H9 (cell line): ENCODE data around the gene FAM177B. TPM values are rescaled to one million over a fixed set of nuclear protein-coding genes. Genes with fewer than 3 reads are reported as not detected.

ENCODE experiments used
- DNase-seq: peaks from one replicate; pipeline ENCODE4 v3.0.0-alpha.2; 2017
- H2AFZ ChIP-seq: one replicate; pipeline ENCODE4 v1.6.1; 2013; ENCODE audit warnings: mild to moderate bottlenecking, low read length, control low read depth, moderate library complexity
- H2AK5ac ChIP-seq: 2 replicates; pipeline ENCODE4 v1.6.1; 2013; ENCODE audit warnings: low read length, control low read depth, mixed read lengths; ENCODE audit not compliant: insufficient read length
- H2BK120ac ChIP-seq: one replicate; pipeline ENCODE4 v1.6.1; 2013; ENCODE audit warnings: low read depth, mild to moderate bottlenecking, low read length, control low read depth, inconsistent platforms; ENCODE audit not compliant: poor library complexity, severe bottlenecking
- H2BK12ac ChIP-seq: 2 replicates; pipeline ENCODE4 v1.6.1; 2013; ENCODE audit warnings: low read length, control low read depth, mixed read lengths, low read depth; ENCODE audit not compliant: insufficient read length
- H2BK15ac ChIP-seq: 2 replicates; pipeline ENCODE4 v1.6.1; 2013; ENCODE audit warnings: low read depth, low read length, control low read depth
- H2BK20ac ChIP-seq: one replicate; pipeline ENCODE4 v1.6.1; 2013; ENCODE audit warnings: low read depth, mild to moderate bottlenecking, low read length, control low read depth, inconsistent platforms; ENCODE audit not compliant: poor library complexity, severe bottlenecking
- H2BK5ac ChIP-seq: 2 replicates; pipeline ENCODE4 v1.6.1; 2013; ENCODE audit warnings: low read length, control low read depth, mixed read lengths; ENCODE audit not compliant: insufficient read length
- H3K14ac ChIP-seq: 2 replicates; pipeline ENCODE4 v1.6.1; 2013; ENCODE audit warnings: low read length, control low read depth; ENCODE audit not compliant: insufficient read depth
- H3K18ac ChIP-seq: 2 replicates; pipeline ENCODE4 v1.6.1; 2013; ENCODE audit warnings: low read depth, mild to moderate bottlenecking, mixed read lengths, low read length, control low read depth; ENCODE audit not compliant: insufficient read length
- H3K23ac ChIP-seq: 2 replicates; pipeline ENCODE4 v1.6.1; 2013; ENCODE audit warnings: low read length, control low read depth, mixed read lengths, low read depth; ENCODE audit not compliant: insufficient read length
- H3K23me2 ChIP-seq: 2 replicates; pipeline ENCODE4 v1.6.1; 2013; ENCODE audit warnings: low read depth, mild to moderate bottlenecking, mixed read lengths, low read length, control low read depth; ENCODE audit not compliant: insufficient read length, poor library complexity, severe bottlenecking
- H3K27ac ChIP-seq: 2 replicates; pipeline ENCODE4 v1.5.1; 2013; ENCODE audit warnings: low read length, control low read depth, mixed read lengths, low read depth; ENCODE audit not compliant: insufficient read length
- H3K27me3 ChIP-seq: 2 replicates; pipeline ENCODE4 v1.6.1; 2013; ENCODE audit warnings: low read length, control low read depth, inconsistent platforms; ENCODE audit not compliant: insufficient read depth
- H3K4ac ChIP-seq: 2 replicates; pipeline ENCODE4 v1.6.1; 2013; ENCODE audit warnings: low read depth, mild to moderate bottlenecking, control low read depth, inconsistent platforms, low read length, moderate library complexity
- H3K4me1 ChIP-seq: 2 replicates; pipeline ENCODE4 v1.6.1; 2013; ENCODE audit warnings: low read length, control low read depth, inconsistent platforms; ENCODE audit not compliant: insufficient read depth
- H3K4me2 ChIP-seq: 2 replicates; pipeline ENCODE4 v1.6.1; 2013; ENCODE audit warnings: low read length, control low read depth, mixed read lengths; ENCODE audit not compliant: insufficient read length, insufficient read depth
- H3K56ac ChIP-seq: 2 replicates; pipeline ENCODE4 v1.6.1; 2013; ENCODE audit warnings: low read depth, mild to moderate bottlenecking, mixed read lengths, low read length, control low read depth; ENCODE audit not compliant: insufficient read length
- H3K79me1 ChIP-seq: 2 replicates; pipeline ENCODE4 v1.6.1; 2013; ENCODE audit warnings: low read depth, mild to moderate bottlenecking, moderate library complexity, low read length, control low read depth, inconsistent platforms; ENCODE audit not compliant: insufficient read depth, poor library complexity, severe bottlenecking
- H3K79me2 ChIP-seq: 2 replicates; pipeline ENCODE4 v1.6.1; 2013; ENCODE audit warnings: low read length, control low read depth, inconsistent platforms; ENCODE audit not compliant: insufficient read depth
- H3K9ac ChIP-seq: 2 replicates; pipeline ENCODE4 v1.6.1; 2013; ENCODE audit warnings: low read length, control low read depth, mixed read lengths; ENCODE audit not compliant: insufficient read length; ENCODE audit errors: extremely low read depth
- H3K9me3 ChIP-seq: one replicate; pipeline ENCODE4 v1.6.1; 2013; ENCODE audit warnings: low read depth, low read length, inconsistent platforms; ENCODE audit not compliant: control insufficient read depth
- H3T11ph ChIP-seq: one replicate; pipeline ENCODE4 v1.6.1; 2013; ENCODE audit warnings: mild to moderate bottlenecking, low read length, control low read depth, inconsistent platforms
- H4K20me1 ChIP-seq: one replicate; pipeline ENCODE4 v1.6.1; 2013; ENCODE audit not compliant: control insufficient read depth, insufficient read length, insufficient read depth
- H4K5ac ChIP-seq: 2 replicates; pipeline ENCODE4 v1.6.1; 2013; ENCODE audit warnings: low read depth, mild to moderate bottlenecking, mixed read lengths, low read length, control low read depth; ENCODE audit not compliant: insufficient read length
- H4K8ac ChIP-seq: replicated peaks from 2 replicates; pipeline ENCODE4 v1.6.1; 2013; ENCODE audit warnings: low read length, control low read depth, mixed read lengths, low read depth; ENCODE audit not compliant: insufficient read length
- H4K91ac ChIP-seq: 2 replicates; pipeline ENCODE4 v1.6.1; 2013; ENCODE audit warnings: low read depth, mild to moderate bottlenecking, moderate library complexity, mixed read lengths, low read length, control low read depth; ENCODE audit not compliant: insufficient read length
- H3K27ac Mint-ChIP-seq, 3 experiments: 2 replicates in 2 of 3; 3 replicates in 1 of 3; pipeline ENCODE4 v1.8.0; 2020 to 2021; ENCODE audit warnings: mixed read lengths in 3 of 3, mild to moderate bottlenecking in 1 of 3, moderate library complexity in 1 of 3
- H3K27me3 Mint-ChIP-seq: 2 replicates; pipeline ENCODE4 v1.8.0; 2021; ENCODE audit warnings: low read depth, mild to moderate bottlenecking, moderate library complexity, mixed read lengths
- H3K36me3 Mint-ChIP-seq, 3 experiments: 2 replicates in 2 of 3; 3 replicates in 1 of 3; pipeline ENCODE4 v1.8.0; 2020 to 2021; ENCODE audit warnings: low read depth in 3 of 3, mixed read lengths in 3 of 3; ENCODE audit not compliant: insufficient read depth in 1 of 3
- H3K4me1 Mint-ChIP-seq, 2 experiments: 2 replicates each; pipeline ENCODE4 v1.8.0; 2020; ENCODE audit warnings: mixed read lengths in 2 of 2
- H3K4me3 Mint-ChIP-seq, 2 experiments: 2 replicates in 1 of 2; 3 replicates in 1 of 2; pipeline ENCODE4 v1.8.0; 2020 to 2021; ENCODE audit warnings: mild to moderate bottlenecking in 2 of 2, mixed read lengths in 2 of 2, moderate library complexity in 1 of 2
- H3K9me3 Mint-ChIP-seq, 2 experiments: 2 replicates in 1 of 2; 3 replicates in 1 of 2; pipeline ENCODE4 v1.8.0; 2020; ENCODE audit warnings: mild to moderate bottlenecking in 2 of 2, mixed read lengths in 2 of 2, moderate library complexity in 1 of 2
- whole genome bisulfite sequencing: extraction: QIAGEN DNeasy Blood & Tissue Kit; methylation state at CpG from one replicate; pipeline ENCODE4 v1.1.7; 2013; ENCODE audit warnings: missing lambda C conversion rate, low lambda C conversion rate, mixed read lengths; ENCODE audit not compliant: insufficient read length; ENCODE audit errors: extremely low coverage; 5-methylcytosine and 5-hydroxymethylcytosine counted together
- total RNA-seq: library from RNA; stranded (reverse); gene quantifications from 2 replicates; pipeline ENCODE4 v1.2.1, GENCODE V29; 2021
- TF ChIP-seq, protein P1 (sequence below): fragments of 200-600 bp; sonication (generic); conservative IDR thresholded peaks from 3 replicates; pipeline ENCODE4 v1.8.0; 2021; ENCODE audit warnings: antibody characterized with exemption, mild to moderate bottlenecking

FAM177B gene
- total RNA-seq, 1 experiment from 2014 or later: not detected

GRCh38 chr1:222769181-222769580, 32.2 kb downstream of the FAM177B start:
- Histone ChIP-seq H3K79me2 (no peaks in the 10 kb centered on the region), H3K27me3 (no peaks in the 10 kb centered on the region), H2BK5ac (no peak overlapping the region), H2AK5ac (no peak overlapping the region), H3K23ac (no peak overlapping the region), H3K18ac (no peak overlapping the region), H2BK20ac (no peak overlapping the region), H4K91ac (no peak overlapping the region), H3K27ac (no peak overlapping the region), H3K56ac (no peak overlapping the region), H2BK15ac (no peak overlapping the region), H3K23me2 (no peaks in the 10 kb centered on the region), H3K9me3 (peaks cover 10% of the 10 kb centered on the region), H3K4me1 (no peaks in the 10 kb centered on the region), H3K9ac (no peak overlapping the region), H4K20me1 (no peaks in the 10 kb centered on the region), H4K8ac (no peak overlapping the region), H2BK12ac (no peak overlapping the region), H3K79me1 (no peaks in the 10 kb centered on the region), H3K4me2 (no peak overlapping the region), H2AFZ (no peak overlapping the region), H3T11ph (no peak overlapping the region), H3K14ac (no peak overlapping the region), H3K4ac (no peak overlapping the region), H2BK120ac (no peak overlapping the region), H4K5ac (no peak overlapping the region)
- Mint-ChIP-seq H3K4me3 (no peak overlapping the region), H3K4me1 (peaks cover 2 to 4% of the 10 kb centered on the region in 2 experiments; a peak in 3 of 4 replicates), H3K27ac (no peak overlapping the region), H3K9me3 (peaks cover 34 to 38% of the 10 kb centered on the region in 2 experiments), H3K27me3 (peaks cover 5% of the 10 kb centered on the region), H3K36me3 (peaks cover 8 to 28% (median 9%) of the 10 kb centered on the region in 3 experiments)
- no CpG with 5 or more reads among the region's 1 CpG for WGBS
- no peak for DNase-seq
- TF ChIP-seq, protein P1, sequence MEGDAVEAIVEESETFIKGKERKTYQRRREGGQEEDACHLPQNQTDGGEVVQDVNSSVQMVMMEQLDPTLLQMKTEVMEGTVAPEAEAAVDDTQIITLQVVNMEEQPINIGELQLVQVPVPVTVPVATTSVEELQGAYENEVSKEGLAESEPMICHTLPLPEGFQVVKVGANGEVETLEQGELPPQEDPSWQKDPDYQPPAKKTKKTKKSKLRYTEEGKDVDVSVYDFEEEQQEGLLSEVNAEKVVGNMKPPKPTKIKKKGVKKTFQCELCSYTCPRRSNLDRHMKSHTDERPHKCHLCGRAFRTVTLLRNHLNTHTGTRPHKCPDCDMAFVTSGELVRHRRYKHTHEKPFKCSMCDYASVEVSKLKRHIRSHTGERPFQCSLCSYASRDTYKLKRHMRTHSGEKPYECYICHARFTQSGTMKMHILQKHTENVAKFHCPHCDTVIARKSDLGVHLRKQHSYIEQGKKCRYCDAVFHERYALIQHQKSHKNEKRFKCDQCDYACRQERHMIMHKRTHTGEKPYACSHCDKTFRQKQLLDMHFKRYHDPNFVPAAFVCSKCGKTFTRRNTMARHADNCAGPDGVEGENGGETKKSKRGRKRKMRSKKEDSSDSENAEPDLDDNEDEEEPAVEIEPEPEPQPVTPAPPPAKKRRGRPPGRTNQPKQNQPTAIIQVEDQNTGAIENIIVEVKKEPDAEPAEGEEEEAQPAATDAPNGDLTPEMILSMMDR: peak; percentile 48
